HFFc6 (cell line): ENCODE results near the gene SV2C. TPM values are rescaled to one million over a fixed set of nuclear protein-coding genes. Genes with fewer than 3 reads are reported as not detected.

Source experiments
- DNase-seq: peaks from one replicate; pipeline ENCODE4 v3.0.0-alpha.2; 2018
- H3K27ac Mint-ChIP-seq: 2 replicates; pipeline ENCODE4 v1.8.0; 2020; ENCODE audit warnings: mild to moderate bottlenecking, mixed read lengths
- H3K27me3 Mint-ChIP-seq: 2 replicates; pipeline ENCODE4 v1.8.0; 2021; ENCODE audit warnings: mild to moderate bottlenecking, moderate library complexity, mixed read lengths; ENCODE audit not compliant: insufficient read depth
- H3K36me3 Mint-ChIP-seq: 2 replicates; pipeline ENCODE4 v1.8.0; 2021; ENCODE audit warnings: low read depth, mixed read lengths
- H3K4me1 Mint-ChIP-seq: 2 replicates; pipeline ENCODE4 v1.8.0; 2020; ENCODE audit warnings: low read depth, mixed read lengths
- H3K4me3 Mint-ChIP-seq: 2 replicates; pipeline ENCODE4 v1.8.0; 2020; ENCODE audit warnings: mild to moderate bottlenecking, moderate library complexity, mixed read lengths
- H3K9me3 Mint-ChIP-seq: 2 replicates; pipeline ENCODE4 v1.8.0; 2020; ENCODE audit warnings: mild to moderate bottlenecking, mixed read lengths
- total RNA-seq, 6 experiments: library from RNA; stranded (reverse); fragmentation: NEBNext Ultra II Directional; extraction: Animal tissue kit (Norgen Biotek cat#: 25700); gene quantifications; 2 replicates in 1 of 6; 3 replicates in 5 of 6; pipeline ENCODE4 v1.2.3, GENCODE V29; 2021
- TF ChIP-seq, protein P1 (sequence below): fragments of 200-600 bp; sonication (generic); IDR thresholded peaks from 2 replicates; pipeline ENCODE4 v1.5.0; 2021; ENCODE audit warnings: antibody characterized with exemption, mild to moderate bottlenecking

SV2C gene
- total RNA-seq, 6 experiments from 2014 or later = not detected

GRCh38 chr5:76143884-76144283, 60.7 kb downstream of the SV2C start:
- H3K9me3 Mint-ChIP-seq = peaks cover 10% of the 10 kb centered on the region
- no peak for DNase-seq
- no peak overlapping the region for H3K4me3 Mint-ChIP-seq
- H3K27me3 Mint-ChIP-seq = no peaks in the 10 kb centered on the region
- no peak overlapping the region for H3K27ac Mint-ChIP-seq
- H3K4me1 Mint-ChIP-seq = no peaks in the 10 kb centered on the region
- TF ChIP-seq, protein P1, sequence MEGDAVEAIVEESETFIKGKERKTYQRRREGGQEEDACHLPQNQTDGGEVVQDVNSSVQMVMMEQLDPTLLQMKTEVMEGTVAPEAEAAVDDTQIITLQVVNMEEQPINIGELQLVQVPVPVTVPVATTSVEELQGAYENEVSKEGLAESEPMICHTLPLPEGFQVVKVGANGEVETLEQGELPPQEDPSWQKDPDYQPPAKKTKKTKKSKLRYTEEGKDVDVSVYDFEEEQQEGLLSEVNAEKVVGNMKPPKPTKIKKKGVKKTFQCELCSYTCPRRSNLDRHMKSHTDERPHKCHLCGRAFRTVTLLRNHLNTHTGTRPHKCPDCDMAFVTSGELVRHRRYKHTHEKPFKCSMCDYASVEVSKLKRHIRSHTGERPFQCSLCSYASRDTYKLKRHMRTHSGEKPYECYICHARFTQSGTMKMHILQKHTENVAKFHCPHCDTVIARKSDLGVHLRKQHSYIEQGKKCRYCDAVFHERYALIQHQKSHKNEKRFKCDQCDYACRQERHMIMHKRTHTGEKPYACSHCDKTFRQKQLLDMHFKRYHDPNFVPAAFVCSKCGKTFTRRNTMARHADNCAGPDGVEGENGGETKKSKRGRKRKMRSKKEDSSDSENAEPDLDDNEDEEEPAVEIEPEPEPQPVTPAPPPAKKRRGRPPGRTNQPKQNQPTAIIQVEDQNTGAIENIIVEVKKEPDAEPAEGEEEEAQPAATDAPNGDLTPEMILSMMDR = no peak
- H3K36me3 Mint-ChIP-seq = no peaks in the 10 kb centered on the region

GRCh38 chr5:76144513-76145274, 61.5 kb downstream of the SV2C start:
- no peak overlapping the region for H3K27ac Mint-ChIP-seq
- H3K4me3 Mint-ChIP-seq = no peak overlapping the region
- H3K4me1 Mint-ChIP-seq = no peaks in the 10 kb centered on the region
- H3K9me3 Mint-ChIP-seq = peaks cover 15% of the 10 kb centered on the region
- H3K36me3 Mint-ChIP-seq = no peaks in the 10 kb centered on the region
- no peaks in the 10 kb centered on the region for H3K27me3 Mint-ChIP-seq
- TF ChIP-seq, protein P1 = no peak
- no peak for DNase-seq

- Mint-ChIP-seq H3K9me3 (peaks cover 22% of the 10 kb centered on the region), H3K4me3 (no peak overlapping the region), H3K36me3 (no peaks in the 10 kb centered on the region), H3K27me3 (no peaks in the 10 kb centered on the region), H3K27ac (no peak overlapping the region), H3K4me1 (no peaks in the 10 kb centered on the region)
- no peak for DNase-seq
- TF ChIP-seq, protein P1 = peak; percentile 8; the same call in 1 of the 2 replicates
These were observed 62.8 kb downstream of the SV2C start for GRCh38 chr5:76145945-76146344.

DNA sequence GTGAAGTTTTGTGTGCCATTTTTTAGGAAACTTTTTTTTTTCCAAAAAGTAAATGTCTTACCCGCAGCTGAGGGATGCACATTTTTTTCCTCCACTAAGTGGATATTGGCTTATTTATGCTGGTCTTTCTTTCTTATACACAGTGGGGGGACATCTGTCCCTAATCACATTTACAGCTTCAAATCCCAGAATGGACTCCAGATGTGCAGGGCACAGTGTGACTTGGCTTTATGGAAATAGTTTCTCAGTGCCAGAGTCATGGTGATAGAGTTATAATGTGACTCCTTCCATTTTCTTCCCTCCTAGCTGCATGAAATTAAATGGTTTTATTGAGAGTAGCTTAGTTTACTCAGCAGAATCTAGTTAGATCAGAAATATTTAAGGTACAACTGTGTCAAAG, 66.5 kb downstream of the SV2C start:
- Mint-ChIP-seq H3K27me3 (0 out of 2 replicates have a peak, but pooled peaks cover 1% of the 10 kb centered on the region), H3K4me3 (no peak overlapping the region), H3K36me3 (no peaks in the 10 kb centered on the region), H3K4me1 (no peaks in the 10 kb centered on the region), H3K27ac (no peak overlapping the region), H3K9me3 (peaks cover 37% of the 10 kb centered on the region)
- TF ChIP-seq, protein P1 = no peak
- DNase-seq = no peak

DNA sequence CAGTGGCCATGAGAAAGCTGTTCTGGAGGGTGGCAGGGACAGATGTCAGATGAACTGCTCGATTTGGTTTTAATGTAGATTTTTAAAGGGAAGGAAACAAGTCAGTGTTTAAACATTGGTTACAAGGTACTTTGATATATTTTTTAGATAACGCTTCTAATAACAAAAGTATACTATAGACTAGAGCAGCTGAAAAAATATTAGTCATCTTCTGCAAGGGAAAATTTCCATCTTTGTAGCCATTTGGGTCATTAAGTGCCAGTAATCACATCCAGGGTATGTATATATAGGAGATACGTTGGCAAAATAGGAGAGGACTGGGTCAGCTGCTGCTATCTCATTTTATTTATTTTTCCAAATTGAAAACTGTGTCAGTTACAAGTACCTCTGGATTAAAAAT, 69.0 kb downstream of the SV2C start:
- H3K4me3 Mint-ChIP-seq = no peak overlapping the region
- H3K27me3 Mint-ChIP-seq = 0 out of 2 replicates have a peak, but pooled peaks cover 1% of the 10 kb centered on the region
- H3K27ac Mint-ChIP-seq = no peak overlapping the region
- H3K36me3 Mint-ChIP-seq = no peaks in the 10 kb centered on the region
- no peak for DNase-seq
- peaks cover 43% of the 10 kb centered on the region for H3K9me3 Mint-ChIP-seq
- H3K4me1 Mint-ChIP-seq = no peaks in the 10 kb centered on the region
- TF ChIP-seq, protein P1 = no peak
